Esophagus squamous epithelium (tissue), 4 donors: ENCODE results near the gene GMPPB.

Source experiments
- CTCF ChIP-seq, 6 experiments: fragments of 450-650 bp in 4 of 6; fragments of 200-600 bp in 2 of 6; sonication (generic) in 2 of 6; IDR thresholded peaks; one replicate each; pipeline ENCODE4 v1.5.1; 2016 to 2019; ENCODE audit warnings: antibody characterized with exemption in 6 of 6, mild to moderate bottlenecking in 4 of 6, moderate library complexity in 4 of 6
- POLR2A ChIP-seq, 4 donors: fragments of 450-650 bp; IDR thresholded peaks; one replicate each; pipeline ENCODE4 v1.6.1; 2017; ENCODE audit warnings: antibody characterized with exemption in 4 of 4, mild to moderate bottlenecking in 4 of 4, moderate library complexity in 3 of 4

GRCh38 chr3:49756036-49756435, 32.3 kb upstream of the GMPPB start:
- TF ChIP-seq POLR2A (IDR thresholded peaks at IDR 0.05) (no peak), CTCF (IDR thresholded peaks at IDR 0.05) (no peak)
